GM18909 (cell line): Measurements from ENCODE around the gene LRCOL1.

ENCODE experiments used
- ATAC-seq: cut with Tn5 transposase; IDR thresholded peaks from one replicate; pipeline ENCODE4 v1.9.1; 2021; ENCODE audit warnings: mild to moderate bottlenecking; ENCODE audit not compliant: unreplicated experiment, poor library complexity

LRCOL1 gene

DNA sequence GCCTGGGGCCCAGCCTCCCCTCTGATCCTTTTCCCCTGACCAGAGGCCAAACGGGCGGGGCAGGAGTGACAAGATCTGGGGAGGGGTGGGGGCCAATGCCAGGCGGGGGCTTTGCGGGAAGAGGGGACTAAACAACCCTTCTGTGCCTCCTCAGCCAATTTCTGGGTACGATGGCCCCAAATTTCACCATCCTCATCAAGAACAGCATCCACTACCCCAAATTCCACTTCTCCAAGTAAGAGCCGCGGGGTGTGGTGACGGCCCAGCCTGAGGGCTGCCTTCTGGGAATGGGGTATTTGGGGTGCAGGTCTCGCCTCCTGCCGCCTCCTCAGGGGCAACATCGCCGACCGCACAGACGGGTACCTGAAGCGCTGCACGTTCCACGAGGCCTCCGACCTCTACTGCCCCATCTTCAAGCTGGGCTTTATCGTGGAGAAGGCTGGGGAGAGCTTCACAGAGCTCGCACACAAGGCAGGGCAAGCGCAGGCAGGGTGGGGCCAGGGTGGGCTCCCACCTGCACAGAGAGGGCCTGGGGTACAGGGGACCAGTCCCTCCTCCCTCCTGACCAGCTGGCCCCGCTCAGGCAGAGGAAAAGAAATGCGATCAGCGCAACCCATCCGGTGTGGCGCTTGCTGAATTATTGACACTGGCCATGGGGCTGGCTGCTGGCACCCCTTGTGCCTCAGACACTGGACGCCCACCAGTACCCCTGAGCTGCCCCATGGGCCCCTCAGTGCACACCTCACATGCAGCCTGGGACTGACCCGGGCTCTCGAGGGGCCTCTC is 9.9 kb upstream of the LRCOL1 start:
- no peak for ATAC-seq

DNA sequence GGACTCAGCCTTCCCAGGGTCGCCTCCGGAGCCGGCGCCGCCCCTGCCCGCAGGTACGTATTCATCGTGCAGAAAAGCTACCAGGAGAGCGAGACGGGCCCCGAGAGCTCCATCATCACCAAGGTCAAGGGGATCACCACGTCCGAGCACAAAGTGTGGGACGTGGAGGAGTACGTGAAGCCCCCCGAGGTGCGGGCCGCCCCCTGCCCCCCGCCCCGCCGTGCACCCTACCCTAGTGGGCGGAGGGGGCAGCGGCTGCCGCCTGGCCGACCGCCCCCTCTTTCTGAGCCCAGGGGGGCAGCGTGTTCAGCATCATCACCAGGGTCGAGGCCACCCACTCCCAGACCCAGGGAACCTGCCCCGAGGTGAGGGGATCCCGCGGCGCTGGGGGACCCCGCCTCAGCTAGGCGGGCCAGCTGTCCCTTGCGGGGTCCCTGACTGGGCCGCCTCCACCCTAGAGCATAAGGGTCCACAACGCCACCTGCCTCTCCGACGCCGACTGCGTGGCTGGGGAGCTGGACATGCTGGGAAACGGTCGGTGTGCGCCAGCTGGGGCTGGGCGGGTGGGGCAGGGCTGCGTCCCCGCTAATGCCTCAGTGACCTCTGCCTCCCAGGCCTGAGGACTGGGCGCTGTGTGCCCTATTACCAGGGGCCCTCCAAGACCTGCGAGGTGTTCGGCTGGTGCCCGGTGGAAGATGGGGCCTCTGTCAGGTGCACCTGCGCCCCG is 9.2 kb upstream of the LRCOL1 start:
- ATAC-seq: no peak

DNA sequence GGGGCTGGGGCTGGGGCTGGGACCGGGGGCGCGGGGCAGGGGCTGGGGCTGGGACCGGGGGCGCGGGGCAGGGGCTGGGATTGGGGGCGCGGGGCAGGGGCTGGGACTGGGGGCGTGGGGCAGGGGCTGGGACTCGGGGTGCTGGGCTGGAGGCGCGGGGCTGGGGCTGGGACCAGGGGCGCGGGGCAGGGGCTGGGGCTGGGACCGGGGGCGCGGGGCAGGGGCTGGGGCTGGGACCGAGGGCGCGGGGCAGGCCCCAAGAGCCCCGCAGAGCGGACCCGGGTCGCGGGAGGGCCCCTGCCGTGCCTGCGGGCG is 8.6 kb upstream of the LRCOL1 start:
- ATAC-seq: no peak

DNA sequence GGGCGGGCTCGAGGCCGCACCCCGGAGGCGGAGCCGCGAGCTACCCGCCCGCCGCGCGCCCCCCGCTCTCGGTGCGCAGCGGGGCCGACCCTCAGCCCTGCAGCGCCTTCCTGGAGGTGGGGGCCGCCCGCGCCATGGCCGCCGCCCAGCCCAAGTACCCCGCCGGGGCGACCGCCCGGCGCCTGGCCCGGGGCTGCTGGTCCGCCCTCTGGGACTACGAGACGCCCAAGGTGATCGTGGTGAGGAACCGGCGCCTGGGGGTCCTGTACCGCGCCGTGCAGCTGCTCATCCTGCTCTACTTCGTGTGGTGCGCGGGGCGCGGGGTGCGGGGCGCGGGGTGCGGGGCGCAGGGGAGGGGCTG is 8.3 kb upstream of the LRCOL1 start, which contains the start of gene P2RX2:
Gene P2RX2 (plus strand): TSS at position 94 of the 361 bp plus-strand sequence. CDS start 41 bp downstream, at position 135.
- no peak for ATAC-seq

DNA sequence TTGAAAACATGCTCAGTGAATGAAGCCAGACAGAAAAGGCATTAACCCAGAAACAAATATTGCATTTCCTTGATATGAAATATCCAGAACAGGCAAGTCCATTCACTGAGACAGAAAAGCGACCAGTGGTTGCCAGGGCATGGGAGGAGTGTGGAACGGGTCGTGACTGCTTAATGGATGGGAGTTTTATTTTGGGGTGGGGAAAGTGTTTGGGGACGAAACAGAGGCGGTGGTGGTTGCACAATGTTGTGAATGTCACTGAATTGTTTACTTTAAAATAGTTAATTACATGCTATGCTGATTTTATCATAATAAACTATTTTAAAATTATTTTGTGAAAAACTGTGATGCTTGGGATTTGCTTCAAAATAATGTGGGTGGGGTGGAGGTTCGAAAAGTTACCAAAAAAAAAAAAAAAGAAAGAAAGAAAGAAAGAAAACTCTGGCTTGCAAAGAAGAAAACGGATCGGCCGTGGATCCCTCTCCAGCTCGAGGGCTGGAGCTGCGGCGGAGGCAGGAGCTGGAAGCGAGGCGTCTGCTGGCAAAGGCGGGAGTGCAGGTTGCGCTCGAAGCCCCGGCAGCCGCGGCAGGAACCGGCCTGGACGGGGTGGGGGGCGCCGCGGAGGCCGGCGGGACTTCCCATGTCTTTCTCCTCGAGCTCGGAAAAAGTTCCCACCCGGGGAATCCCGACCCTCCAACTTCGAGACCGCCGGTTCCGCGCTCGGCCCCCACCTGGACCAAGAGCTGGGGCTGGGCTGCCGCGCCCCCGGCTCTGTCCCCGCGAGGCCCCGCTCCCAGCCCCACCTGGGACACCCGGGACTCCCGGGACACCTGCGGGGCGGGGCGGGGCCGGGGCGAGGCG is 7.7 kb upstream of the LRCOL1 start:
- no peak for ATAC-seq

DNA sequence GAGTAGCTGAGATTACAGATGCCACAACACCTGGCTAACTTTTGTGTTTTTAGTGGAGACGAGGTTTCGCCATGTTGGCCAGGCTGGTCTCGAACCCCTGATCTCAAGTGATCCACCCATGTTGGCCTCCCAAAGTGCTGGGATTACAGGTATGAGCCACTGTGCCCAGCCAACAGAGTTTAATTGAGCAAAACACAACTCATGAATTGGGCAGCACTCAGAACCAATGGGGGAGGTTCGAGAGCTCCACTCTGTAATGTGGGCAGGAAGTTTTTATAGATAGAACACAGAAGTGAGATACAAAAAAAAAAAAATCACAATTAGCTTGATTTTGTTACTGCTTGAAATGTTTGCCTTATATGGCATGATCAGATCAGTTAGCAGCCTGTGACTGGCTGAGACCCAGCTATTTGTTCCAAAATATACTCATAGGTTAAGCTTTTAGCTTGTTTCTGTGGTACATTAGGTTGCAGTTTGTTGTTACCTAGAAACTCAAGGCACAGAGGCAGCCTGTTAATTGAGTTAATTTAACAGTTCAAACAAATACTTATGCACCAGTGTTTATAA is 6.8 kb upstream of the LRCOL1 start:
- no peak for ATAC-seq

DNA sequence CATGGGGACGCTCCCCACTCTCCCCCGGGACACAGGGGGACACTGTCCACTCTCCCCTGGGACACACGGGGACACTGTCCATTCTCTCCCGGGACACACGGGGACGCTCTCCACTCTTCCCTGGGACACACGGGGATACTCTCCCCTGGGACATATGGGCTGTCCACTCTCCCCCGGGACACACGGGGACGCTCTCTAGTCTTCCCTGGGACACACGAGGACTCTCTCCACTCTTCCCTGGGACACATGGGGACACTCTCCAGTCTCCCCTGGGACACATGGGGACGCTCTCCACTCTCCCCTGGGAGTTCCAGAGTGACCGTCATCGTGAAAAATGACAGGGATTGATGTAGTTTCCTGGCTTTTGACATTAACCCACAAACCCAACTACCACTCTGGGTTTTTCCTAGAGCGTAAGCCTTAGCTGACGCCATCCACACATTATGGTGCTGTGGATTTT is 5.2 kb upstream of the LRCOL1 start:
- no peak for ATAC-seq

DNA sequence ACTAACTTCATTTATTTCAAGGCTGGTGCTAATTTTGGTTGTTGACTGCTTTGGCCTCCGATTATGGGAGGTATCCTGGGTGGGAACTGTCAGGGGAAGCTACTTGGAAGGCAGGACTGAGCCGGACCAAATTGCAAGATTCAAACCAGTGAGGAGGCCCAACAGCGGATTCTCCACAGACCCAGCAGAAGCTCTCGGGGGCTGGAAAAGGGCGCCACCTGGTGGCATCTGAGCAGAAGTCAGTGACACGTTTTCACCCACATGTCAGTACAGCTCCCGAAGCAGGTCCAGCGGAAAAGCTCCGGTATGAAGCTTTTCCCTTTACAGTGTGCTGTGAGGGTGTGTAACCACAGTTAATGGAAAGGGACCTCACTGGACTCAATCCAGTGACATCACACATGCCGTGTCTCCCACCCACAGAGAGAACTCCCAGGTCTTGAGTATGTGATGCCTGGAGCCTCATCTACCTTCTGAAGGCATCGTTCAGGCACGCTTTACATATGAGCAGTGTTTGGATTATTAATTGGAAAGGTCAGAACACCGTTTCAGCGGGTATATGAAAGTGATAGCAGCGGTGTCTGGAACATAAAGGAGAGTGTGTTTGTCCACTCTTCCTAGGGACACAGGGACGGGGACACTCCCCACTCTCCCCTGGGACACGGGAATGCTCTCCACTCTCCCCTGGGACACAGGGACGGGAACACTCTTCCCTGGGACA is 4.6 kb upstream of the LRCOL1 start:
- ATAC-seq: no peak

DNA sequence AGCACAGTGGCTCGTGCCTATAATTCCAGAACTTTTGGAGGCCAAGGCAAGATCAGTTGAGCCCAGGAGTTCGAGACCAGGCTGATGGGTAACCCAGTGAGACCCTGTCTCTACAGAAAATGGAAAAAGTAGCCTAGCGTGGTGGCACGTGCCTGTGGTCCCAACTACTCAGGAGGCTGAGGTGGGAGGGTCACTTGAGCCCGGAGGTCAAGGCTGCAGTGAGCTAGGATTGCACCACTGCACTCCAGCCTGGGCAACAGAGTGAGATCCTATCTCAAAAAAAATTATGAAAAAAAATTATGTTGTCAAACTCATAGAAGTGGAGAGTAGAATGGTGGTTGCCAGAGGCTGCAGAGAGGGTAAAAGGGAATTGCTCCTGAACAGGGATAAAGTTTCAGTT is 3.6 kb upstream of the LRCOL1 start:
- ATAC-seq: no peak

DNA sequence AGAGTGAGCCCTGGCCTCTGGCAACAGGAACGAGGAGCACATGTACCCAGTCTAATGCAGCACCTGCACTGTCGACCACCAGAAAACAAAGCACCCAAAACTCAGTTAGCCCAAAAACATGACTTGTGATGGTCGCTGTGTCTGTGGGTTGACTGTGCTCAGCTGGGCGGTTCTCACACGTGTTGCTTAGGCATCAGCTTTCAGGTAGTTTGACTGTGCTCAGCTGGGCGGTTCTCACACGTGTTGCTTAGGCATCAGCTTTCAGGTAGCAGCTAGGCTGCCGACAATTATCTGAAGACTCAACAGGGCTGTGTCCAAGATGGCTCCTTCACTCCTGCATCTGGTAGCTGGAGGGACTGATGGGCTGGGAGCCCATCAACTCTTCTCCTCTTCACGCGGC is 1.2 kb upstream of the LRCOL1 start:
- no peak for ATAC-seq

DNA sequence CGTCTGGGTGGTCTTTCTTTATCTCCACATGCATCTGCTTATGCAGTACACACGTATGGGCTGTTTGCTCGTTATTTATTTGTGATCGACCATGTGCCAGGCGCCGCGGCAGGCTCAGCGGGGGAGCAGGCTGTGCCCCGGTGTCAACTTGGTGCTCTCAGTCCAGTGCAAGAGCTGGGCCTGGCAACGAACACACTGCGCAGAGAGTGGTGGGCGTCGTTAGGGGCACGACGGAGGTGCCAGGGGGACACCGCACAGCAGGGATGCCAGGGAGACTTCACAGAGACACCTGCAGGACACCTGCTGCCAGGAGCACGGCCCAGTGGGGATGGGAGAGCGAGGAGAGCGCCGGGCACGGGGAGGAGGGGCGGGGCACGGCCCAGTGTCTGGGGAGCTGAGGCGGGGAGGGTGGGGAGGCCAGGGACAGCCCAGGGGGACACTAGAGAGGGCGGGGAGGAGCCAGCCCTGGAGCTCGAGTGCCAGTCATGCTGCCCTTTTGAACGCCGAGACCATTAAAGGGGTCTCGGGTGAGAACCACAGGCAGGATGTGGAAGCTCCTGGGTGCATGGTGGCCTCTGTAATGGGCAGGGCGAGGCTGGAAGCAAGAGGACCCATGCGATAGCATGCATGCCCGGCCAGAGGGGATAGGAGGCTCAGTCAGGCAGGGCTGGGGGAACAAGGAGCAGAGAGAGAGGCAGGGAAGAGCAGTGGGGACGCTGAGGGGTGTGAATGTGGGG is 652 bp upstream of the LRCOL1 start:
- no peak for ATAC-seq

DNA sequence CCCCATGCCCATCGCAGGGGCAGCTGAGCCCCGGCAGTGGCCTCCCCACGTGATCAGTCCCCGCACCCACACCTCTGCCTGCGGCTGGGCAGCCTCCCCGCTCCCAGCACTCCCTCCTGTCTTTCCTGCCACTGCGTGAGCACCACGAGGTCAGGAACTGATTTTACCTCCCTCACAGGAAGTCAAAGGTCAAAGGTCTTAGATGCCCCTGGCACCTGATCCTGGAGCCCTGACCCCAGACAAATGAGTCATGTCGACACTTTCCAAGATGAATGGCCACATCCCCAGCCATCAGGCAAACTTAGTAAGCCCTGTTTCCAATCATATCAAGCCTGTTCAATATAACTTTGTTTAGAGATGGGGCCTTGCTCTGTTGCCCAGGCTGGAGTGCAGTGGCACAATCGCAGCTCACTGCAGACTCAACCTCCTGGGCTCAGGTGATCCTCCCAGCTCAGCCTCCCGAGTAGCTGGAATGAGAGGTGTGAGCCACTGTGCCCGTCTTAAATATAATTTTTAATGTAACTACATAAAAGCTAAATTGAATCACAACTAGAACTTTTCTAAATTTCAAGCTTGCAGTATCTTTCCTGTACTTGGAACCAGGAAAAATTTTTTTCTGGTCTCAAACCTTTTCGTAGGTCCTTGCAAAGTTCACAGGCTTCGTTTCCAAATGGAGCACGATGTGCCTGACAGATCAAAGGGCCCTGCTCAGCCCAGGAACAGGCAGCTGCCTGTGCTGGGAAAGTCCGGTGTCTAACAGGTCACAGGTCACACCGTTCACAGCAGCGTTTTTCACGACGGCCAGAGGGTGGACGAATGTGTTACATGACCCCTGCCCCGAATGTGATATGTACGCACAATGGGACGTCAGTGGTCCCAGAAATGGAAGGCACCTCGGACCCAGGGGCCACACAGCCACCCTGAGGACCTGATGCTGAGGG is 1.9 kb downstream of the LRCOL1 start:
- ATAC-seq: no peak

DNA sequence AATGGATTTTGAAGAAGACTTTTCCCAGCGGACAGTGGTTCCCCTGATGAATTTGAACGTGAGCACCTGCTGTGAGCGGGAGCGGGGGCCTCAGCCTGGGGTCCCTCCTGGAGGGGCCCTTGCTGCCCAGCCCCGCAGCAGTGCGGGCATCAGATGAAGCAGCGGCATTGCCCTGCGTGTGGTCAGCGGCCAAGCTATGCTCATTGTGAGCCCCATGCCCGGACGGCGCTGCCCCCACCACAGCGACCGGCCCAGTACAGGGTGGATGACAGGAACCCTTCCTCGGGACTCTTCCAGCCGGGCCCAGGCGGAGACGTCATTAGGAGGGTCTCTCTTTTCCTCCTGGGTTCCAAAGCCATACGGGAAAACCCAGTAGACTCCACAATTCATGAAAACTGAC is 3.5 kb downstream of the LRCOL1 start:
- ATAC-seq: no peak

DNA sequence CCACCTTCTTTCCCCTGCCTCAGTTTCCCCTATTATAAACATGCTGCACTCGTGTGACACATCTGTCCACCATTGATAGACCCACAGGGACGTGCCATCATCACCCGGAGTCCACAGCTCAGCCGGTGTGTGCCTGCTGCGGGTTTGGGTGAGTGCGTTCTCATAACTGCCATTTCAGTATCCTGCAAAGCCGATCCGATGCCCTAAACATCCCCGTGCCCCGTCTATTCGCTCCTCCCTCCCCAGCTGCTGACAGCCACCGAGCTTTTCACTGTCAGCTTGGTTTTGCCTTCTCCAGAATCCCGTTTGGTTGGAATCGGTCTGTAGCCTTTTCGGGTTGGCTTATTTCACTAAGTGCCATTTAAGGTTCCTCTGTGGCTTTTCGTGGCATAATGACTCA is 3.9 kb downstream of the LRCOL1 start:
- ATAC-seq: no peak

DNA sequence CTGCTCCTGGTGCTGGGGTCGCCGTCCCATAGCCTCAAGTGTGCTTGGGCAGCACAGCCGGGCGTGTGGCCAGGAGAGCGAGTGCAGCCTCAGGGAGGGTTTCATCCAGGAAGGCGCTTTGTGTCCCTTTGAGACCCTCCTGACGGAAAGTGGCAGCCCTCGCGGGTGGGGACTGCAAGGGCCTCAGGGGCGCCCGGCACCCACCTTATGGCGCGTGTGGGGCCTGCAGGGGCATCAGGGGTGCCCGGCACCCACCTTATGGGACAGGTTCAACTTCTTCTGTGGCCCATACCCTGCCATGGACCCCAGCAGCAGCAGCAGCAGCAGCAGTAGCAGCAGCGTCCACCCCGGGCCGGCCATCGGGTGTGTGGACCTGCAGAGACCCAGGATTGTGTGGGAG is 4.5 kb downstream of the LRCOL1 start:
- no peak for ATAC-seq

DNA sequence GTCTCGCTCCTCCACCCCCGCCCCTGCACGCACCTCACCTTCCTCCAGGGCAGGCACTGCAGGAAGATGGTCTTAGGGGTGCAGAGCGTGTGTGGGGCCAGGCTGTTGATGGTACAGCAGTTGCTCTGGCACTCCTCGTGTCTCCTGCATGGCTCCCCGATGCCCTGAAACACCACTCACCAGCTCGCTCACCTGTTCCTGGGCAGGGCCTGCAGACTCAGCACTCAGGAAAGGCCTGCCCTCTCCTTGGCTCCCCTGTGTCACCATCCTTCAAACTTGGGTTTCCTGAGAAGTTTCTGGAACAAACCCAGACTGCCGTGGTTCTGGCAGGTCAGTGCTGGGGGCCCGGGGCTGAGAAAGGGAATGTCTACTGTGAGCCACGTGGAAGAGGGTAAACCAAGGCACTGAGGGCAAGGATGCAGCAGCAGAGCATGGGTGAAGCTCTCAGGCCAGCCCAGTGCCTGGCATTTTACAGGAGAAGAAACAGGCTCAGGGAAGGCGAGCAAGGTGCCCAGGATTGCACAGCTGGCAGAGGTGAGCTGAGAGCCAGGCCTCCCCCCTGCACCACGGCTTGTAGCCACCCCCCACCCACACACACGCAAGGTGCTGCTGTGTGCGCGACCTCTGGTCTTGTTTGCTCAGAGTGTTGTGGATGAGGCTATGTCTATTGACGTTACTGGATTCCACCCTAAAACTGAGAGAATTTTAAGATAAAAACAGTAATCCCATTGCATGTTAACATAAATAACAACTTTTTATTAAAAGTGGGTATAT is 5.5 kb downstream of the LRCOL1 start:
- ATAC-seq: no peak

DNA sequence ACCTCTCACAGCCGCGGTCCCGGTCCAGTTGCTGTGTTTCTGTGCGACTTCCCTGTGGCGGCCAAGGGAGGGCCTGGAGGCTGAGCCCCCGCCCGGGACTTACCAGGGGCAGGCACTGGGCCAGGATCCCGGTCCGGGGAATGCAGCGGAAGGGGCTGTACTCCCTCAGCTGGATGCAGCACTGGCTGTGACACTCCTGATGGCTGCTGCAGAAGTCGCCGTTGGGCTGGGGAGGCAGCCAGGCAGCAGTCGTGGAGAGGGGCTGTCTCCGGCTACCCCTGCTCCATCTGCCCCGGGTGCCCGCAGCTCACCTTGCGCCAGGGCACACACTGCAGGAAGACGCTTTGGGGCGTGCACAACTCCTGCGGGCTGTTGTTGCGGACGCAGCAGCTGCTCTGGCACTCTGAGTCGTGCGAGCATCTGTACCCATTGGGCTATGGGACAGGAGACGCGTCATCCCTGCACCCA is 6.2 kb downstream of the LRCOL1 start:
- no peak for ATAC-seq
